ENCODE data around the gene GNA15.

Gene GNA15

DNA sequence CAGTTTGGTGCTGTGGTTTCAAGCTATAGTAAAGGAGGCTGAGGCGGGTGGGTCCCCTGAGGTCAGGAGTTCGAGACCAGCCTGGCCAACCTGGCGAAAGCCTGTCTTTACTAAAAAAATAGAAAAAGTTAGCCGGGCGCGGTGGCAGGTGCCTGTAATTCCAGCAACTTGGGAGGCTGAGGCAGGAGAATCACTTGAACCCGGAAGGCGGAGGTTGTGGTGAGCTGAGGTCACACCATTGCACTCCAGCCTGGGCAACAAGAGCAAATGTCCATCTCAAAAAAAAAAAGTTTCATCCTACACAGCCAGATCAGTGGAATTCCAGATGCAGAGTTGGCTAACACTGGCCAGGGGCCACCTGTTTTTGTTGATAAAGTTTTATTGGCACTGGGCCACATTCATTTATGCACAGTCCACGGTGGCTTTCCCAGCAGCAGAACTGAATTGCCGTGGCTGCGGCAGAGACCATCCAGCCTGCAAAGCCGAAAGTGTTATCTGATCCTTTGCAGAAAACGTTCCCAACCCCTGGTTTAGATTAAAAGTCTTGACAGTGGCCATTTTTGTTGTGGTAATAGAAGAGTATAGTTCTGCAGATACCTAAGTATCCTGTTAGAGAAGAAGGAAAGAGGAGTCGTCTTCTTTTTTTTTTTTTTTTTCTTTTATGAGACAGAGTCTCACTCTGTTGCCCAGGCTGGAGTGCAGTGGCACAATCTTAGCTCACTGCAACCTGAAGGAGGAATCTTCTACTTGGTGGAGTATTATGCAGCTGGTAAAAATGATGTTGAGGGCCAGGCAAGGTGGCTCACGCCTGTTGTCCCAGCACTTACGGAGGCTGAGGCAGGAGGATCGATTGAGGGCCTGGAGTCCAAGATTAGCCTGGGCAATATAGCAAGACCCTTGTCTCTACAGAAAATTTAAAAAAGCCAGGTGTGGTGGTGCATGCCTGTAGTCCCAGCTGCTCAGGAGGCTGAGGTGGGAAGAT is 58.6 kb downstream of the GNA15 start:
- H2AFZ ChIP-seq (ENCODE audit: low read depth, low read length, severe bottlenecking), result no peak overlapping the region
- no peaks in the 10 kb centered on the region for H3K27me3 ChIP-seq (ENCODE audit: low read length)
- no peak overlapping the region for H3K9ac ChIP-seq (ENCODE audit: low read length)
- H3K9me2 ChIP-seq (replicated peaks; ENCODE audit: insufficient read depth, low read length), result no peaks in the 10 kb centered on the region
- H3K27ac ChIP-seq (ENCODE audit: low read depth, low read length), result no peak overlapping the region
- H3K4me2 ChIP-seq (ENCODE audit: low read depth, low read length, poor library complexity, severe bottlenecking), result no peak overlapping the region
- H4K20me1 ChIP-seq (ENCODE audit: low read depth, low read length), result no peaks in the 10 kb centered on the region
- H3K4me3 ChIP-seq (ENCODE audit: insufficient read depth, low read length, poor library complexity, severe bottlenecking), result no peak overlapping the region
- H3K9me3 ChIP-seq (ENCODE audit: insufficient read depth, low read length), result no peaks in the 10 kb centered on the region
- TF ChIP-seq EZH2phosphoT487 (conservative IDR thresholded peaks at IDR 0.05; ENCODE audit: low read length), result no peak
- TF ChIP-seq, protein P1, sequence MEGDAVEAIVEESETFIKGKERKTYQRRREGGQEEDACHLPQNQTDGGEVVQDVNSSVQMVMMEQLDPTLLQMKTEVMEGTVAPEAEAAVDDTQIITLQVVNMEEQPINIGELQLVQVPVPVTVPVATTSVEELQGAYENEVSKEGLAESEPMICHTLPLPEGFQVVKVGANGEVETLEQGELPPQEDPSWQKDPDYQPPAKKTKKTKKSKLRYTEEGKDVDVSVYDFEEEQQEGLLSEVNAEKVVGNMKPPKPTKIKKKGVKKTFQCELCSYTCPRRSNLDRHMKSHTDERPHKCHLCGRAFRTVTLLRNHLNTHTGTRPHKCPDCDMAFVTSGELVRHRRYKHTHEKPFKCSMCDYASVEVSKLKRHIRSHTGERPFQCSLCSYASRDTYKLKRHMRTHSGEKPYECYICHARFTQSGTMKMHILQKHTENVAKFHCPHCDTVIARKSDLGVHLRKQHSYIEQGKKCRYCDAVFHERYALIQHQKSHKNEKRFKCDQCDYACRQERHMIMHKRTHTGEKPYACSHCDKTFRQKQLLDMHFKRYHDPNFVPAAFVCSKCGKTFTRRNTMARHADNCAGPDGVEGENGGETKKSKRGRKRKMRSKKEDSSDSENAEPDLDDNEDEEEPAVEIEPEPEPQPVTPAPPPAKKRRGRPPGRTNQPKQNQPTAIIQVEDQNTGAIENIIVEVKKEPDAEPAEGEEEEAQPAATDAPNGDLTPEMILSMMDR (IDR thresholded peaks at IDR 0.05; ENCODE audit: insufficient read depth, low read length, poor library complexity, severe bottlenecking), result no peak
- H3F3A ChIP-seq (ENCODE audit: insufficient read depth), result 0 out of 2 replicates have a peak, but pooled peaks cover 3% of the 10 kb centered on the region
- H3K79me2 ChIP-seq (ENCODE audit: insufficient read depth, low read length), result peaks cover 23% of the 10 kb centered on the region
- no peaks in the 10 kb centered on the region for H3K36me3 ChIP-seq (ENCODE audit: low read length)

DNA sequence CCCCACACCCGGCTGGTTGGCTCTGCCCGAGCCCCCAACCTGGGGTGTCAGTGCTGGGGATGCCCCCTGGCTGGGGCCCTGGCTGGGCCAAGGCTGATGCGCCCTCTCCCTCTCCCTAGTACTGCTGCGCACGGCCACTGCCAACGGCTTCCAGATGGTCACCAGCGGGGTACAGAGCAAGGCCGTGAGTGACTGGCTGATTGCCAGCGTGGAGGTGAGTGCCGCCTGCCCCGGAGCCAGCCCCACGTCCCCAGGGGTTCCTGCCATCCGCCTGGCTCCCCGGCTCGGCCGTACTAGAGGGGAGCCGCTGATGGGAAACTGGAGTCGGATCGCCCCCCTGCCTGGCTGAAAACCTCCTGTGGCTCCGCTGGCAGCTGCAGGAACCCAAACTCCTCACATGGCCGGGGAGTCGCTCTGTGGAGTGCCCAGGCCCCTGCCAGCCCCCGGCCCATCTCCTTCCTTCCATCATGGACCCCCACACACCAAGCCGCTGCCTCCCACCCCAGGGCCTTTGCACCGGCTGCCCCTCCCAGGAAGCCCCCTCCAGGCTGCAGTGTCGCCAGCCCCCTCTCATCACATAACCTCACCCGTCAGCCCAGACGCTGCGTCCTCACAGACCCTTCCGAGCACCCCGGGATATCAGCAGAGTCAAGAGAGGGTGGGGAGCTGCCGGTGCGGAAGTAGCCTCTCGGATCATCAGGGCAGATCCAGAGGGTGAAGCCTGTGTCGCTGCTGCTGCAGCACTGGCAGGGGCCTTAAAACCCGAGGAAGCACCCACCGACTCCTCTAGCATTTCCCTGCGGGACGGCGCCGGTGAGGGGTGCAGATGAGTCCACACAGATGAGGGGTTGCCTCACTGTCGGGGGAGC is 60.5 kb downstream of the GNA15 start:
- Histone ChIP-seq H3K9ac (ENCODE audit: low read length) (no peak overlapping the region), H2AFZ (ENCODE audit: low read depth, low read length, severe bottlenecking) (no peak overlapping the region), H3K9me3 (ENCODE audit: insufficient read depth, low read length) (no peaks in the 10 kb centered on the region), H3K4me3 (ENCODE audit: insufficient read depth, low read length, poor library complexity, severe bottlenecking) (no peak overlapping the region), H3K79me2 (ENCODE audit: insufficient read depth, low read length) (peaks cover 4% of the 10 kb centered on the region), H3K9me2 (replicated peaks; ENCODE audit: insufficient read depth, low read length) (no peaks in the 10 kb centered on the region), H3K27me3 (ENCODE audit: low read length) (no peaks in the 10 kb centered on the region), H3K4me2 (ENCODE audit: low read depth, low read length, poor library complexity, severe bottlenecking) (no peak overlapping the region), H4K20me1 (ENCODE audit: low read depth, low read length) (no peaks in the 10 kb centered on the region), H3F3A (ENCODE audit: insufficient read depth) (0 out of 2 replicates have a peak, but pooled peaks cover 3% of the 10 kb centered on the region), H3K36me3 (ENCODE audit: low read length) (no peaks in the 10 kb centered on the region), H3K27ac (ENCODE audit: low read depth, low read length) (no peak overlapping the region)
- TF ChIP-seq EZH2phosphoT487 (conservative IDR thresholded peaks at IDR 0.05; ENCODE audit: low read length), result no peak
- TF ChIP-seq, protein P1 (IDR thresholded peaks at IDR 0.05; ENCODE audit: insufficient read depth, low read length, poor library complexity, severe bottlenecking), result no peak

DNA sequence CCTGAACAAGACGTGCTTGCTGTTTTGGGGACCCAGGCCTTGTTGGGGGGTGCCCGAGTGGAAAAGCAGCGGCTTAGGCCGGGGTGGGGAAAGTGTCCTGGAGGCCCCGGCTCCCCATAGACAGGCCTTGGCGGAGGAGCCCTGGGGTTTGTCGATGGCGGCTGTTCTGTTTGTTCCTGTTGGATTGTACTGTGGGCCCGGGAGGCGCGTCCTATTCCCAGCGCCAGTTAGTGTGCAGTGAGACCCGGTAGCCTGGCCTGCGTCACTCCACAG is 61.0 kb downstream of the GNA15 start:
- Histone ChIP-seq H3K27me3 (ENCODE audit: low read length) (no peaks in the 10 kb centered on the region), H2AFZ (ENCODE audit: low read depth, low read length, severe bottlenecking) (no peak overlapping the region), H4K20me1 (ENCODE audit: low read depth, low read length) (no peaks in the 10 kb centered on the region), H3K9ac (ENCODE audit: low read length) (no peak overlapping the region), H3K36me3 (ENCODE audit: low read length) (no peaks in the 10 kb centered on the region), H3K9me3 (ENCODE audit: insufficient read depth, low read length) (no peaks in the 10 kb centered on the region), H3K4me3 (ENCODE audit: insufficient read depth, low read length, poor library complexity, severe bottlenecking) (no peak overlapping the region), H3K79me2 (ENCODE audit: insufficient read depth, low read length) (no peaks in the 10 kb centered on the region; the same call in 1 of the 2 replicates), H3K27ac (ENCODE audit: low read depth, low read length) (no peak overlapping the region), H3F3A (ENCODE audit: insufficient read depth) (0 out of 2 replicates have a peak, but pooled peaks cover 3% of the 10 kb centered on the region), H3K9me2 (replicated peaks; ENCODE audit: insufficient read depth, low read length) (no peaks in the 10 kb centered on the region), H3K4me2 (ENCODE audit: low read depth, low read length, poor library complexity, severe bottlenecking) (no peak overlapping the region)
- TF ChIP-seq, protein P1 (IDR thresholded peaks at IDR 0.05; ENCODE audit: insufficient read depth, low read length, poor library complexity, severe bottlenecking), result no peak
- TF ChIP-seq EZH2phosphoT487 (conservative IDR thresholded peaks at IDR 0.05; ENCODE audit: low read length), result no peak
